D721Med (cell line): ENCODE measurements around the gene GNB5.

Source experiments
- DNase-seq: peaks from one replicate; pipeline ENCODE4 v3.0.0; 2011; ENCODE audit warnings: low spot score; ENCODE audit not compliant: insufficient read length
- FAIRE-seq: peaks from 2 replicates; lab custom pipeline; 2011; peaks lifted over from hg19 to GRCh38; lab: Jason Lieb, UNC
- TF ChIP-seq, protein P1 (sequence below): IDR thresholded peaks from 2 replicates; pipeline ENCODE4 v1.5.1; 2012; ENCODE audit warnings: mild to moderate bottlenecking, control low read depth; ENCODE audit not compliant: insufficient read depth; ENCODE audit errors: missing control alignments

GNB5 gene

DNA sequence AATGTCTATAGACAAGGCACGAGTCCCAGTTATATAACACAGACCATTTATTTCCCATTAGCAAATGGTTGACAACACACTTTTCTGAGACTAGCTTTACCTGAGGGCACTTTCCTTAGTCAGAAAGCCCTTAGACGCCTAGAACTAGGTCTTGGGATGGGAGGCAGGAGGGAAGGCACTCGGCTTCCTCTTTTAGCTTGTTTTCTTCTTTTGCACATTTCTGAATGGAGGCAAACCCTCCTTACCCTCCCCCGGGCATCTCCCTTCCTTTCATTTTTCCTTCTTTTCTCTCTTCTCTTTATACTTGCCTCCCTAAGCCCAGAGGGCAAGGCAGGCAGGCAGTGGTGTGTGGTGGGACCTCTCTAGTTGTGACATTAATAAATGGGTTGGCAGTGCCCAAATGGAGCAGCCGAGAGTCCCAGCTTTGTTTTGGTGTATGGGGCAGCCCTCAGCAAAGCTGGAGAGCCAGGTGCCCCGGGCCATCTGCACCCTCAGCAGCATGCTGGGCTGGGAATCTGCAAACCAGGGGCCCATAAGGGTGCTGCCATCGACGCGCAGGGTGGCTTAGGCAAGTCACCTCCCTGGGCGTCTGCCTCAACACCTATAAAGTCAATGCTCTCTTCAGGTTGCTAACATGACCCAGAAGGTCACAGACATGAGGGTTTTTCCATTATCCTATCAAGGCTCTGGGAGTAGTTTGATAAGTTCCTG, 57.5 kb downstream of the GNB5 start:
- no peak for FAIRE-seq
- DNase-seq = no peak
- TF ChIP-seq, protein P1, sequence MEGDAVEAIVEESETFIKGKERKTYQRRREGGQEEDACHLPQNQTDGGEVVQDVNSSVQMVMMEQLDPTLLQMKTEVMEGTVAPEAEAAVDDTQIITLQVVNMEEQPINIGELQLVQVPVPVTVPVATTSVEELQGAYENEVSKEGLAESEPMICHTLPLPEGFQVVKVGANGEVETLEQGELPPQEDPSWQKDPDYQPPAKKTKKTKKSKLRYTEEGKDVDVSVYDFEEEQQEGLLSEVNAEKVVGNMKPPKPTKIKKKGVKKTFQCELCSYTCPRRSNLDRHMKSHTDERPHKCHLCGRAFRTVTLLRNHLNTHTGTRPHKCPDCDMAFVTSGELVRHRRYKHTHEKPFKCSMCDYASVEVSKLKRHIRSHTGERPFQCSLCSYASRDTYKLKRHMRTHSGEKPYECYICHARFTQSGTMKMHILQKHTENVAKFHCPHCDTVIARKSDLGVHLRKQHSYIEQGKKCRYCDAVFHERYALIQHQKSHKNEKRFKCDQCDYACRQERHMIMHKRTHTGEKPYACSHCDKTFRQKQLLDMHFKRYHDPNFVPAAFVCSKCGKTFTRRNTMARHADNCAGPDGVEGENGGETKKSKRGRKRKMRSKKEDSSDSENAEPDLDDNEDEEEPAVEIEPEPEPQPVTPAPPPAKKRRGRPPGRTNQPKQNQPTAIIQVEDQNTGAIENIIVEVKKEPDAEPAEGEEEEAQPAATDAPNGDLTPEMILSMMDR = no peak

DNA sequence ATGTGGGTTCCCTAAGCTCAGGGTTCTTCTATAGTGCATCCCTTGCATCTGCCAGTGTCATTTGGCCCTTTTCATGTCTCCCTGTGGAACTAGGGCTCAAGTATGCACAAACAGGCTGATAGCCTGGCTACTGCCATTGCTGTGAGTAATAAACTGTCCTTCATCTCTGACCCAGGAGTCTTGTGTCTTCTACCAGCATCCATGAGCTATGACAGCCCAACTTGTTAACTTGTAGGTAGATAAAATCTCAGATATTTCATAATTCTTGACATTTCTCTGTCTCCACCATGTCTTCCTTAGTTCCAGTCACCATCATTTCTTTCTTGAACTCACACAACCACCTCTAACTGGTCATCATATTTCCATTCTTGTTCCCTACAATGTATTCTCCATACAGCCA, 59.1 kb downstream of the GNB5 start:
- TF ChIP-seq, protein P1 = no peak
- no peak for FAIRE-seq
- no peak for DNase-seq

DNA sequence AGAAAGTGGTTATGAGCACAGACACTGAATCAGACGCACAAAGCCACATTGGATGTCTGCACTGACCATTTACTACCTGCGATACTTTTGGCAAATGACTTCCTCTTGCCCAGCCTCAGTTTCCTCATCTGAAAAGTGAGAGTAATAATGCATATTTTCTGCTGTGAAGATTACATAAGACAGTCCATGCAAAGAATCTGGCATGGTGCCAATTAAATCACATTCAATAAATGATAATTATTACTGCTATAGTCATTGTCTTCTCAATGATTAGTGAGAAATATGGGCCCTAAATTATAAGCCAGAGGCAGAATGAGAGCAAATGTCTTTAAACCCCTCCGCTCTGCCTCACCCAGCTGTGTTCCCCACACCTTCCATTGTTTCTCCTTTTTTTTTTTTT, 62.6 kb downstream of the GNB5 start:
- FAIRE-seq (no peak), DNase-seq (no peak)
- TF ChIP-seq, protein P1 = no peak

DNA sequence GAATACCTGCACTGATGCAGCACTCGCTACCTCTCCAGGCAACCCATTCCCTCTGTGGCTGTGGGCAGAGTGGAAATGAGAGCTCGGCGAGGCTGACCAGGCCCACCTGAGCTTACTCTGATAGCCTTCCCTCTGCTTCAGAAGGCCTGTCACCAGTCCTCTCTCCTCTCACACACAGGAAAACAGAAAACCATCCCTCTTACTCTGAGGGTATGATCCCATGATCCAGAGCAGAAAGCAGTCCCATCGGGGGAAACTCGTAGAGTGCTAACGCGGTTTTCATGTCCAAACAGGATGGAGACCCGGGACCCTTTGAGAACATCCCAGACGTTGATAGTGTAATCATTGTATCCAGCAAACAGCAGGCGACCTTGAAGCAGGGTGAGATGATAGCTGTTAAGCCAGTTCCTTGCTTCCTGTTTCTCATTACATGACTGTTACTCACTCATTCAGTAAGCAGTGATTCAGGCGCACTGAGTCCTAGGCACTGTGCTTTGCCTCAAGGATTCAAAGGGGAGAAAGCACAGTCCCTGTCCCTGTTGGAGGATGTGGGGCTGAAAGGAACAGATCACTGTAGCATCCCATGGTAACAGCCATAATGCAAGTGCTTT, 66.8 kb downstream of the GNB5 start:
- DNase-seq = no peak
- TF ChIP-seq, protein P1 = no peak
- FAIRE-seq = no peak

DNA sequence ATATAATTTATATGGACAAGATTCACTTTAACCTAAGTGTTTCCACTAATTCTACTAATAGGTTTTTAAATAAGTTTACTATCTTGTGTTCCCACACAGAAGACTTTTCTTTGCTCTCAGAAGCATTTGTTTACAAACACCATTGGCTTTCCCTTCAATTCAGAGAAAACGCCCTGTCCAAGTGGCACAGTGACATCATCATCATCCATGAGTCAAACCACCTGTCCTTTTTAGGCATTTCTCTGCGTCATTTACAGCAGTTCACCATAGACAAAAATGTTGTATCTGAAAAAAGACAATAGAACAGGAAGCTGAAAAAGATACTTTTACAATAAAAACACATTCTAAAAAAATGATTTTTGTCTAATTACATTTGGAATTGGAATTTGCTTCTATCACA, 69.3 kb downstream of the GNB5 start:
- TF ChIP-seq, protein P1 = no peak
- FAIRE-seq = no peak

GRCh38 chr15:52121006-52121405, 70.2 kb downstream of the GNB5 start:
- DNase-seq = no peak
- TF ChIP-seq, protein P1 = no peak
- FAIRE-seq = no peak

More for the DNA sequence above, 69.3 kb downstream of the GNB5 start:
- no peak for DNase-seq

DNA sequence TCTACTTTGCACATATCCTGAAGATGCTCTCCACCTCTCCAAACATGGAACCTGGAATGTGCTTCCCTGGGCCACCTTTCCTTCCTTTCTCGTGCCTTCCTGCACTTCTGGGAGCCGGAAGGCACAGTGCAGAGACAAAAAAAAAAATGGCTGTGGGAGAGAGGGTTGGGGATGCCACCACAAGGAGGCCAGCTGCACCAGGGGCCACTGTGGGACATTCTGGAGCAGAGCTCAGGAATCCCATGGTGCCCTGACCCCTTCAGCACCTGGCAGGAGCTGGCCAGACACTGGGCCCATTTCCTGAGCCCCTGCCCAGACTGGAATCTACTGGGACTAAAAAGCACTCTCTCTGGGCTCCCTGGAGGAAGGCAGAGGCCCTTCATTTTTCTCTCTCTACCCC, 70.7 kb downstream of the GNB5 start:
- no peak for FAIRE-seq
- TF ChIP-seq, protein P1 = no peak
- no peak for DNase-seq
